GM18909 (cell line): Measurements from ENCODE around the gene GNE.
"Not testable (repeated sequence)": the region's sequence is repeated elsewhere in the genome, so short reads cannot be mapped to it uniquely, and the experiment has no call there.

ENCODE experiments used
- ATAC-seq: cut with Tn5 transposase; IDR thresholded peaks from one replicate; pipeline ENCODE4 v1.9.1; 2021; ENCODE audit warnings: mild to moderate bottlenecking; ENCODE audit not compliant: unreplicated experiment, poor library complexity

Gene GNE

GRCh38 chr9:36211510-36211909 is 46.7 kb downstream of the GNE start:
- ATAC-seq = no peak

- ATAC-seq = no peak
Observed at GRCh38 chr9:36210722-36211121, 47.5 kb downstream of the GNE start.

GRCh38 chr9:36208521-36209253 is 49.6 kb downstream of the GNE start:
- no peak for ATAC-seq

GRCh38 chr9:36207546-36208012 is 50.7 kb downstream of the GNE start:
- no peak for ATAC-seq

- no peak for ATAC-seq
Observed at GRCh38 chr9:36207016-36207415, 51.2 kb downstream of the GNE start.

GRCh38 chr9:36204906-36205547 is 53.2 kb downstream of the GNE start:
- no peak for ATAC-seq

- ATAC-seq = no peak
Observed at GRCh38 chr9:36194326-36195000, 63.8 kb downstream of the GNE start.

DNA sequence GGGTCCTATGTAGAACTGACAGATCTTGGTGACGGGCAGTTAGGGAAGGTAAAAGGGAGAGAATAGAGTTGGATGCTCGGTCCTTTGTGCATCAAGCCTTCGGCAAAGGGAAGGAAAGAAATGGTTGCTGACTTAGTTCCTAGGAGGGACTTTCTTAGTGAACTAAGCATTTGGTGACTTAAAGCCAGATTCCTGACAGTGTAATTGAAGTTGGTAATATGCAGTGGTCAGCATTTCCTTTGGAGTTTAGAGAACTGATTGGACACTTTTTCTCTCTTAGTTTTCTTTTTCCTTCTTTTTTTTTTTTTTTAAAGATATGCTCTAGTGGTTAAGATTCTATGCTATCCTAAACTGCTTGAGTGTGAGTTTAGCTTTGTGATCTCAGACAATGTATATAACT is 65.2 kb downstream of the GNE start:
- ATAC-seq = no peak

- no peak for ATAC-seq
Observed at GRCh38 chr9:36192196-36192595, 66.1 kb downstream of the GNE start.

DNA sequence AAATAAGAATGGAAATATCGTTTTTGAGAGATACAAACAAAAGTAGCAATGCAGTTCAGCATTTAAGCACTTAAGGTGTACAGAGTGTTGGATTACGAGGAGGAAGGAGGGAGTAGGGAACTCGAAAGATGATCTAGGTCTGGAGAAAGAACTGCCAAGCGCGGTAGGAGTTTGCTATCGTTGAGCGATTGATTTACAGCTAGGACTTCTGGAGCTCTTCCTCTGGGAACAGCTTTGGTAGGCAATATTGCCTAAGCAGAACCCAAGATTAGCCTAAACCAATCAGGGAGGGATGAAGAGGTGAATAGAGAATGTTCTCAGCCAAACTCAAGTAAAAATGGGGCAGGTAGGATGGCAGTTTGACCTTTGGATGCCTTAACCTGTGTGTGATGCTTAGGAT is 66.6 kb downstream of the GNE start:
- no peak for ATAC-seq

DNA sequence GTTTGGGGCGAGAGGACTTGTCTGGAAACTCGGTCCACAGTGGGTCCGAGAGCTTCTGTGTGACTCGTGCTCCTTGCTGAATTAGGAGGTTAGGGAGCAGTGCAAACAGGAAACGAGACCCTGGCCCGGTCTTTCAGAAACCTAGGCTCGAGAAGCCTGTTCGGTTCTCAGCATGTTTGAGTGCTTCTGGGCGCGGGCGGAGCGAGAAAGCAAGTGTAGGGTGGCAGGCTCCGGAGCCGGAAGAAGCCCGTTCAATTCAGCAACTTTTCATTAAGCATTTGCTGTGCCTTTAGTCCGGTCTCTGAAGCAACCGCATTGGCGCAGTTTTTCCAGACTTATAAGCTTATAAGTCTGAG is 67.0 kb downstream of the GNE start:
- peak; percentile 21 for ATAC-seq

DNA sequence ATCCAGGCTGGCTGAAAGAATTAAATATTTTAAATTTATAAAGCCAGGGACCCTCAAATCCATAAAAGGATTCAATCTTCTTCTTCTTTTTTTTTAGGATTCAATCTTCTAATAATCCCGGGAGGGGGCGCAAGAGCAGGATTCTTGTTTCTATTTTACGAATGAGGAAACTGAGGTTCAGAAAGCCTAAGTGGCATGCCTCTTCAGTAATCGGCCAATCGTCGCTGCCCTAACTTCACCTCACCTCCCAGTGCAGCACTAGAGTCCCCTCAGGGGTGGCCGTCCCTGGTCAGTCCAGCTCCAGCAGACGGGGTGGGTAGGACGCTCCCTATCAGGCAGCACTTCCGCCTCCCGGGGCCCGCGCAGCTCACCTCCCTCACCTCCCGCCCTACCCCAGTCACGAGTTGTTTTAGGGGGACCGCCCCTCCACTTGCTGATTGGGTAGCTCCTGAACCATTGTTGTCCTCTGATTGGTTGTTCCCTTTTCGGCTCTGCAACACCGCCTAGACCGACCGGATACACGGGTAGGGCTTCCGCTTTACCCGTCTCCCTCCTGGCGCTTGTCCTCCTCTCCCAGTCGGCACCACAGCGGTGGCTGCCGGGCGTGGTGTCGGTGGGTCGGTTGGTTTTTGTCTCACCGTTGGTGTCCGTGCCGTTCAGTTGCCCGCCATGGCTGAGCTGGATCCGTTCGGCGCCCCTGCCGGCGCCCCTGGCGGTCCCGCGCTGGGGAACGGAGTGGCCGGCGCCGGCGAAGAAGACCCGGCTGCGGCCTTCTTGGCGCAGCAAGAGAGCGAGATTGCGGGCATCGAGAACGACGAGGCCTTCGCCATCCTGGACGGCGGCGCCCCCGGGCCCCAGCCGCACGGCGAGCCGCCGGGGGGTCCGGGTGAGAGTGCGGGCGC is 67.6 kb downstream of the GNE start, which contains the start of gene CLTA:
CLTA (plus strand) TSS at position 534 of the 902 bp plus-strand sequence; CDS start at position 670, 136 bp downstream.
- ATAC-seq = peak; percentile 96

DNA sequence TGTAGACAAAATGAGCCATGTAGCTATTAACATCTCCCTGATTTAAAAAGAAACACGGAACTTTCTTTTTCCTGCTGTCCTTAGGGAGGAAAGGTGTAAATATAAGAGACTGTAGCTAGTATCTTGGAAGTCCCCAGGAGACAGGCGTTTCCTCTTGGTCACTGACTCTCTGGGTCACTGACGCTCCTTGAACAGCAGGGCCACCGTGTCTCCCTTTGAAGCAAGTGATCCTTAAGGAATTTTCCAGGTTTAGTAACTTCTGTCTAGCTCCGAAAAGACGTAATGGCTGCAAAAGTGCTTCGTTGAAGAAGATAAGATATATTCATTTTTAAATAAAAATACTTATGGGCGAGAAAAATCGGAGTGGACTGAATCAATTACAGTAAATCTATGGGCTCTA is 68.3 kb downstream of the GNE start:
- ATAC-seq = no peak

- ATAC-seq = no peak
Observed at GRCh38 chr9:36188212-36188611, 70.0 kb downstream of the GNE start.

DNA sequence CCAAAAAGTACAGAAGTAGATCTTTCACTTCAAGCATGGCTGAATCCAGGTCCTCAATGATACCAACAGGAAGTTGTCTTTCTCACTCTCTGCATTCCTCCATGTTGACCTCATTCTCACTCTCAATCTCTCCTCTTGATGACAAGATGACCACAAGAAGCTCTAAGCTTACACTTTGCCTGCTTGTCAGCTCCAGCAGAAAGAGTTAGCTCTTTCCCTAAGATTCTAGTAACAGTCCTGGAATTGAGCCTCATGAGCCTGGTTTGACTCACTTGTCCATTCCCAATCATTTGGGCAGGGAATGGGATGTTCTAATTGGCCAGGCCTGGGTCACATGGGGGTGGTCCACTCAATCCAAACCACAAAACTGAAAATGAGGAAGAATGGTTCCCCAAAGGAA is 70.8 kb downstream of the GNE start:
- ATAC-seq = no peak

DNA sequence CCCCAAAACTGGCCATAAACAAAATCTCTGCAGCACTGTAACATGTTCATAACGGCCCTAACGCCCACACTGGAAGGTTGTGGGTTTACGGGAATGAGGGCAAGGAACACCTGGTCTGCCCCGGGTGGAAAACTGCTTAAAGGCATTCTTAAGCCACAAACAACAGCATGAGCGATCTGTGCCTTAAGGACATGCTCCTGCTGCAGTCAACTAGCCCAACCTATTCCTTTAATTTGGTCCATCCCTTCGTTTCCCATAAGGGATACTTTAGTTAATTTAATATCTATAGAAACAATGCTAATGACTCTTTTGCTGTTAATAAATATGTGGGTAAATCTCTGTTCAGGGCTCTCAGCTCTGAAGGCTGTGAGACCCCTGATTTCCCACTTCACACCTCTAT is 78.0 kb downstream of the GNE start:
- ATAC-seq = not testable (repeated sequence)

GRCh38 chr9:36177571-36177970 is 80.7 kb downstream of the GNE start:
- no peak for ATAC-seq

GRCh38 chr9:36176496-36176895 is 81.8 kb downstream of the GNE start:
- not testable (repeated sequence) for ATAC-seq

GRCh38 chr9:36175209-36175608 is 83.0 kb downstream of the GNE start:
- not testable (repeated sequence) for ATAC-seq

DNA sequence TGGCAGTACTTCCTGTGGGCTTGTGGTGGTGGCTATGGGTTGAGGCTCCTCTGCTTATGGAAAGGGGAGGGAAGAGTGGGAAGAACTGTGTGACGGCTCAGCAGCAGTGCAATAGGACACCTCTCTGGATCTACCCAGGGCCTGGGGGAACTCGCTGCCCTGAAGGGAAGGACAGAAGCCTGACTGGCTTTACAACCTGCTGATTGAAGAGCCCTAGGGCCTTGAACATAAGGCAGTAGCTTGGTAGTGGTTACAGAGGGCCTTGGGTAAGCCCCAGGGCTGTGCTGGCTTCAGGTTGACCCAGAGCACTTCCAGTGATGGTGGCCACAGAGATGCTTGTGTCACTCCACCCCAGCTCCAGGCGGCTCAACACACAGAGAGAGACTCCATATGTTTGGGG is 83.5 kb downstream of the GNE start:
- no peak for ATAC-seq
